Neural progenitor cell (in vitro differentiated cells): ENCODE results near the gene KLF11. TPM values are rescaled to one million over a fixed set of nuclear protein-coding genes. Genes with fewer than 3 reads are reported as not detected.

Source experiments
- DNase-seq: peaks from one replicate; pipeline ENCODE4 v3.0.0-alpha.2; 2016; ENCODE audit warnings: low spot score
- H2AFZ ChIP-seq: fragments of 200-600 bp; sonication (generic); replicated peaks from 2 replicates; pipeline ENCODE4 v1.6.1; 2016; ENCODE audit warnings: antibody characterized with exemption
- H3F3A ChIP-seq: fragments of 200-600 bp; sonication (generic); 2 replicates; pipeline ENCODE4 v1.6.1; 2016; ENCODE audit warnings: antibody characterized with exemption, low read depth
- H3K27ac ChIP-seq: fragments of 200-600 bp; sonication (generic); 2 replicates; pipeline ENCODE4 v1.5.1; 2016; ENCODE audit warnings: mild to moderate bottlenecking
- H3K27me3 ChIP-seq: fragments of 200-600 bp; sonication (generic); 2 replicates; pipeline ENCODE4 v1.6.1; 2016; ENCODE audit warnings: mild to moderate bottlenecking, moderate library complexity
- H3K36me3 ChIP-seq: fragments of 200-600 bp; sonication (generic); 2 replicates; pipeline ENCODE4 v1.5.1; 2016
- H3K4me1 ChIP-seq: fragments of 200-600 bp; sonication (generic); 2 replicates; pipeline ENCODE4 v1.6.1; 2016; ENCODE audit warnings: mixed run types
- H3K4me2 ChIP-seq: fragments of 200-600 bp; sonication (generic); 2 replicates; pipeline ENCODE4 v1.6.1; 2016
- H3K4me3 ChIP-seq: fragments of 200-600 bp; sonication (generic); 2 replicates; pipeline ENCODE4 v1.5.1; 2016
- H3K79me2 ChIP-seq: fragments of 200-600 bp; sonication (generic); 2 replicates; pipeline ENCODE4 v1.6.1; 2016; ENCODE audit warnings: low read depth
- H3K9ac ChIP-seq: fragments of 200-600 bp; sonication (generic); 2 replicates; pipeline ENCODE4 v1.6.1; 2016
- H3K9me3 ChIP-seq: fragments of 200-600 bp; sonication (generic); 2 replicates; pipeline ENCODE4 v1.5.1; 2016; ENCODE audit warnings: low read depth
- H4K20me1 ChIP-seq: fragments of 200-600 bp; sonication (generic); 2 replicates; pipeline ENCODE4 v1.6.1; 2016; ENCODE audit warnings: low read depth
- H3K27ac Mint-ChIP-seq: 3 replicates; pipeline ENCODE4 v1.8.0; 2021; ENCODE audit warnings: mixed read lengths
- H3K27me3 Mint-ChIP-seq: 2 replicates; pipeline ENCODE4 v1.8.0; 2022; ENCODE audit warnings: low read depth, mild to moderate bottlenecking, inconsistent platforms, moderate library complexity, mixed read lengths; ENCODE audit not compliant: insufficient read depth
- H3K36me3 Mint-ChIP-seq: 3 replicates; pipeline ENCODE4 v1.8.0; 2021; ENCODE audit warnings: mixed read lengths
- H3K4me1 Mint-ChIP-seq: 3 replicates; pipeline ENCODE4 v1.8.0; 2021; ENCODE audit warnings: mixed read lengths
- H3K4me3 Mint-ChIP-seq: 3 replicates; pipeline ENCODE4 v1.8.0; 2021; ENCODE audit warnings: mild to moderate bottlenecking, moderate library complexity, mixed read lengths
- H3K9me3 Mint-ChIP-seq: 3 replicates; pipeline ENCODE4 v1.8.0; 2020; ENCODE audit warnings: mixed read lengths
- CTCF ChIP-seq: fragments of 200-600 bp; sonication (generic); IDR thresholded peaks from 2 replicates; pipeline ENCODE4 v1.5.1; 2017; ENCODE audit warnings: antibody characterized with exemption, mild to moderate bottlenecking
- EZH2 ChIP-seq: fragments of 200-600 bp; sonication (generic); IDR thresholded peaks from 2 replicates; pipeline ENCODE4 v1.6.1; 2017; ENCODE audit warnings: antibody characterized with exemption, mild to moderate bottlenecking, moderate library complexity
- EZH2phosphoT487 ChIP-seq: fragments of 200-600 bp; sonication (generic); IDR thresholded peaks from 2 replicates; pipeline ENCODE4 v1.6.1; 2017; ENCODE audit warnings: antibody characterized with exemption
- total RNA-seq: library from RNA; depleted of rRNA; stranded (reverse); fragments of >200 nt; gene quantifications from 2 replicates; pipeline ENCODE4 v1.2.3, GENCODE V29; 2015; ENCODE audit warnings: low replicate concordance

KLF11 gene
- total RNA-seq, 1 donor from 2014 or later, result 9.7 TPM

GRCh38 chr2:10083692-10084211 lies 40.4 kb downstream of the KLF11 start:
- no peak overlapping the region for H3K9ac ChIP-seq
- H4K20me1 ChIP-seq, result peaks cover 5% of the 10 kb centered on the region
- no peaks in the 10 kb centered on the region for H3K79me2 ChIP-seq
- H3K4me3 ChIP-seq, result no peak overlapping the region
- no peak overlapping the region for H2AFZ ChIP-seq
- no peaks in the 10 kb centered on the region for H3K36me3 ChIP-seq
- H3K27ac ChIP-seq, result no peak overlapping the region
- no peak for DNase-seq
- H3K27me3 ChIP-seq, result peaks cover 60% of the 10 kb centered on the region
- H3K36me3 Mint-ChIP-seq, result no peaks in the 10 kb centered on the region
- peaks cover 4% of the 10 kb centered on the region for H3K4me1 ChIP-seq
- H3K27ac Mint-ChIP-seq, result no peak overlapping the region
- H3F3A ChIP-seq, result peaks cover 19% of the 10 kb centered on the region
- H3K9me3 Mint-ChIP-seq, result no peaks in the 10 kb centered on the region
- no peaks in the 10 kb centered on the region for H3K9me3 ChIP-seq
- no peak overlapping the region for H3K4me3 Mint-ChIP-seq
- H3K27me3 Mint-ChIP-seq, result peaks cover 47% of the 10 kb centered on the region
- peaks cover 19% of the 10 kb centered on the region for H3K4me1 Mint-ChIP-seq
- no peak overlapping the region for H3K4me2 ChIP-seq
- TF ChIP-seq EZH2, result peak; percentile 16
- no peak for TF ChIP-seq CTCF

GRCh38 chr2:10084223-10084865 lies 41.0 kb downstream of the KLF11 start:
- TF ChIP-seq EZH2 (no peak), CTCF (no peak), EZH2phosphoT487 (no peak)
- peaks cover 54% of the 10 kb centered on the region for H3K27me3 ChIP-seq
- no peaks in the 10 kb centered on the region for H3K79me2 ChIP-seq
- no peak for DNase-seq
- H3K4me1 ChIP-seq, result peaks cover 4% of the 10 kb centered on the region
- Mint-ChIP-seq H3K36me3 (no peaks in the 10 kb centered on the region), H3K9me3 (no peaks in the 10 kb centered on the region), H3K27ac (no peak overlapping the region), H3K4me3 (no peak overlapping the region), H3K4me1 (peaks cover 16% of the 10 kb centered on the region), H3K27me3 (peaks cover 41% of the 10 kb centered on the region)
- H4K20me1 ChIP-seq, result peaks cover 5% of the 10 kb centered on the region
- no peaks in the 10 kb centered on the region for H3K9me3 ChIP-seq
- no peak overlapping the region for H3K4me3 ChIP-seq
- no peak overlapping the region for H3K9ac ChIP-seq
- no peak overlapping the region for H3K27ac ChIP-seq
- no peaks in the 10 kb centered on the region for H3K36me3 ChIP-seq
- H3F3A ChIP-seq, result peaks cover 13% of the 10 kb centered on the region
- no peak overlapping the region for H2AFZ ChIP-seq
- H3K4me2 ChIP-seq, result no peak overlapping the region

GRCh38 chr2:10085043-10085667 lies 41.8 kb downstream of the KLF11 start:
- Histone ChIP-seq H3K27me3 (peaks cover 46% of the 10 kb centered on the region), H3K36me3 (no peaks in the 10 kb centered on the region), H3K9me3 (no peaks in the 10 kb centered on the region), H3K27ac (no peak overlapping the region), H3K9ac (no peak overlapping the region), H3K4me3 (no peak overlapping the region), H3K4me1 (peaks cover 4% of the 10 kb centered on the region), H4K20me1 (peaks cover 5% of the 10 kb centered on the region), H3K4me2 (no peak overlapping the region), H2AFZ (no peak overlapping the region), H3F3A (peaks cover 9% of the 10 kb centered on the region), H3K79me2 (no peaks in the 10 kb centered on the region)
- no peaks in the 10 kb centered on the region for H3K9me3 Mint-ChIP-seq
- H3K36me3 Mint-ChIP-seq, result no peaks in the 10 kb centered on the region
- no peak overlapping the region for H3K4me3 Mint-ChIP-seq
- DNase-seq, result no peak
- TF ChIP-seq EZH2, result no peak
- no peak for TF ChIP-seq CTCF
- no peak for TF ChIP-seq EZH2phosphoT487
- peaks cover 41% of the 10 kb centered on the region for H3K27me3 Mint-ChIP-seq
- H3K27ac Mint-ChIP-seq, result no peak overlapping the region
- peaks cover 16% of the 10 kb centered on the region for H3K4me1 Mint-ChIP-seq
